GM12801 (cell line): ENCODE data around the gene PRPF39.

ENCODE experiments used
- TF ChIP-seq, protein P1 (sequence below): IDR thresholded peaks from one replicate; pipeline ENCODE4 v1.5.1; 2011; ENCODE audit warnings: control low read depth; ENCODE audit not compliant: insufficient read length; ENCODE audit errors: extremely low read depth

PRPF39 gene

DNA sequence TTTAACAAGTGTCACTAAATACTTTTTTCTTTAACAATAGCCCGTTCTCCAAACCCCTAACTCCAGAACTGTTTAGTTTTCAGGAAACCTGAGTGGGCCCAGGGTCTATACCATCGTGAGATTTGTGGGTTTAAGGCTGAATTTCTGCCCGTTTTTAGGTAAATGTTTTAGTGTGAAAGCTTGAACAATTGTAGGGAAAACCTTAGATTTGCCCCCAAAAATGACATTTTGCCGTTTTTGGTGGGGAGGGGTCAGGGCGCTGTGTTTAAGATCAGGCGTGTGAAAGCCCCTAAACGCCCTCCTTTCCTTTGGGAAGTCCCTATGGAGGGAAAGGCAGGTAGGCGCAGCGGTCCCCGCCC is 320 bp upstream of the PRPF39 start:
- TF ChIP-seq, protein P1, sequence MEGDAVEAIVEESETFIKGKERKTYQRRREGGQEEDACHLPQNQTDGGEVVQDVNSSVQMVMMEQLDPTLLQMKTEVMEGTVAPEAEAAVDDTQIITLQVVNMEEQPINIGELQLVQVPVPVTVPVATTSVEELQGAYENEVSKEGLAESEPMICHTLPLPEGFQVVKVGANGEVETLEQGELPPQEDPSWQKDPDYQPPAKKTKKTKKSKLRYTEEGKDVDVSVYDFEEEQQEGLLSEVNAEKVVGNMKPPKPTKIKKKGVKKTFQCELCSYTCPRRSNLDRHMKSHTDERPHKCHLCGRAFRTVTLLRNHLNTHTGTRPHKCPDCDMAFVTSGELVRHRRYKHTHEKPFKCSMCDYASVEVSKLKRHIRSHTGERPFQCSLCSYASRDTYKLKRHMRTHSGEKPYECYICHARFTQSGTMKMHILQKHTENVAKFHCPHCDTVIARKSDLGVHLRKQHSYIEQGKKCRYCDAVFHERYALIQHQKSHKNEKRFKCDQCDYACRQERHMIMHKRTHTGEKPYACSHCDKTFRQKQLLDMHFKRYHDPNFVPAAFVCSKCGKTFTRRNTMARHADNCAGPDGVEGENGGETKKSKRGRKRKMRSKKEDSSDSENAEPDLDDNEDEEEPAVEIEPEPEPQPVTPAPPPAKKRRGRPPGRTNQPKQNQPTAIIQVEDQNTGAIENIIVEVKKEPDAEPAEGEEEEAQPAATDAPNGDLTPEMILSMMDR = no peak

DNA sequence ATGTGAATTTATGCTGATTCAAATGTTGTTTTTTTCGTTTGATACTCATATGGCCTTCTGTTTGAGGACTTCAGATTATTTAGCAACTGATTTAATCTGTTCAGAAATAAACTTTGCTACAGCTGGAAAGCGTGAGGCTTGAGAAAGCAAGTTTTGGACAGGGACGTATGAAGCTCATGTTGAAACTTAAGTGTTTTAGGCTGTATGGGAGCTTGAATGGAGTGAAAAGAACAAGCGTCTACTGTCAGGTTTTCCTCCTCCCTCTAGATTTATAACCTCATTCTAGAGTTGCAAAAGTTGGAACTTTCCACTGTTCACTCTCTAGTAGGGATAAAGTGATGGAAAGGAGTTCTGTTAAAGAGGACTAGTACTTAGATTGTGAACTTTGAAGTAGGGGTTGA is 1.0 kb downstream of the PRPF39 start:
- TF ChIP-seq, protein P1 = no peak

DNA sequence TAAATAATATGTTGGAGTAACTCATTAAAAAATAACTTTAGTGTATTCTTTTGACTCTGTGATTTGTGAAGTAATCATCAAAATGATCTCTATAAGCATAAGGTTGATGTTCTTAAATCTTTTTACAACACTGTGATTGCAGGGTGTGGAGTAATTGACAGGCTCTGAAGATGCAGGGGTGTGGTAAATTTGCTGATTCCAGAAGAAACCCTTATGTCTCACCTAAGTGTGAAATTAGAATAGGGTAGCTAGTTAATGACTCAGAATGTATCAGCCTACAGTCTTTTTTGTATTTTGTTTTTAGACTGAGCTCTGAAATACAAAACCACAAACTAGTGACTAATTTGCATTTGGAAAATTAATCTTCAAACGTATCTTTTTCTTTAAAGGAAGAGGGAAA is 5.9 kb downstream of the PRPF39 start:
- TF ChIP-seq, protein P1 = no peak

DNA sequence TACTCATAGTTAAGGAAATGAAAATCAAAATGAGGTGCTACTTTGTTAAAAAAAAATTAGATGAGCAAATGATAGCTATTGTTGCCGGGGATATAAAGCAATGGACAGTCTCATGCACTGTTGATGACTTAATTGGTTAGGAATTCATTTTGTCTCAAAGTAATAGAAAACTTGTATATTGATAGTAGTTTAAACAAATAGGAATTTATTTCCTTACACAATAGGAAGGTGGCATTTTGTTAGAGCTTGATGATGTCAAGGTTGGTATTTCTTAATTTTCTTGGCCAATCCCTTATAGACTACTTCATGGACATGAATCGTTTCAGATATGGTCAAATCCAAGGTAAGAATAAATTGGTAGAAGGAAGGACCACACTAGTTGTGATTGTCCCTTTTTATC is 7.8 kb downstream of the PRPF39 start:
- TF ChIP-seq, protein P1 = no peak

DNA sequence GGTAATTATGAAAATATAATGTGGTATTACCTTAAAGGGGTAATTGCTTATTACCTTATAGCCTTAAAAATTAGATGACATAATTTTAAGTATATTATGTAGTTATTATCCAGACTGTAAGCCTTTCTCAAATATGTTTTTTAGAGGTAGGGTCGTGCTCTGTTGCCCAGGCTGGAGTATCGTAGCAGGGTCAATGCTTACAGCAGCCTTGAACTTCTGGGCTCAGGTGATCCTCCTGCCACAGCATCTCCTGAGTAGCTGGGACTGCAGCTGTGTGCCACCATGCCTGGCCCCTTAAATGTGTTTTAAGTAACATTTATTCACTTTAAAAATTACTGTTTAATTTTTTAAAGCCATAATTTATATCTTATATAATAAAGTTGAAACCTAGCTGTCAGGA is 10.4 kb downstream of the PRPF39 start:
- TF ChIP-seq, protein P1 = no peak

DNA sequence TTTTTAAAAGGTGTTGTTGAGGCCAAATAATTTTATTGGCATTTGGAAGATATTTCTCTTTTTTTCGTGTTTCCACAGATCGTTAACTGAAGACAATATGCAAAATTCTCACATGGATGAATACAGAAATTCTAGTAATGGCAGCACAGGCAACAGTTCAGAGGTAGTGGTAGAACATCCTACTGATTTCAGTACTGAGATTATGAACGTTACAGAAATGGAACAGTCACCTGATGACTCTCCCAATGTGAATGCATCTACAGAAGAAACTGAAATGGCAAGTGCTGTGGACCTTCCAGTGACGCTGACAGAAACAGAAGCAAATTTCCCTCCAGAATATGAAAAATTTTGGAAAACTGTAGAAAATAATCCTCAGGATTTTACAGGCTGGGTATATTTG is 11.2 kb downstream of the PRPF39 start:
- TF ChIP-seq, protein P1 = no peak

DNA sequence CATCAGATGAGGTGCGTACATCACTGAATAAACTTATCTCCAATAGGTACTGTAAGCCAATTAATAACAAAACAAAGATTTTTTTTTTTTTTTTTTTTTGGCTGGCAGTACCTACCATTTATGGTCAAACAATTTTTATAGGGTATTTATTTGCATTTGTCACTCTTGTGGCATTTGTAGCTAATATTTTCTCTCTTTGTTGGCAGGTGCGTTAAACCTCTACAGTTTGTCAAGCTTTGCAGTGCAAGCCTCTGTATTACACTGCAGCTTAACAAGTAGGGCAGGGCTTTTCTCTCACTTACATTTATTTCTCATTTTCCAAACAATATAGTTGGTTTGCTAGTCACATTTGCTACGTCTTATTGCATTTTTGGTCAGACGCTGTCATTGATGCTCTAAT is 12.3 kb downstream of the PRPF39 start:
- TF ChIP-seq, protein P1 = no peak

DNA sequence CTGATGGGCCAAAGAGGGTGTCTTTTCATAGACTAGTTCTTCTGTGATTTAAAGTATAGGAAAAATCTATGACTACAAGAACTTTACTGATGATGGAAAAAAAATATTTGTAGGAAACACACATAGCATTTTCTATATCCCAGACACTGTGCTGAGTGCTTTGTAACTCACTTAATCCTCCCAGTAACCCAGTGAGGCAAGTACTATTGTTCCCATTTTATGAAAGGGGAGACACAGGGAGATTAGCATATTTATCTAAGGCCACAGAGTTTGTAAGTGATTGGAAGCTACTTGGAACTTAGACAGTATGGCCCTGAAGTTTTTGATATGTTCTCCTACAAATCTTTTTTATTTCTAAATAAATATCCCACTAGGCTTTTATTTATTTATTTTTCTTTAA is 19.9 kb downstream of the PRPF39 start:
- TF ChIP-seq, protein P1 = no peak
